ENCODE data around the gene RNASE4. TPM values are rescaled to one million over a fixed set of nuclear protein-coding genes. Genes with fewer than 3 reads are reported as not detected.
"Not testable (repeated sequence)": the region's sequence is repeated elsewhere in the genome, so short reads cannot be mapped to it uniquely, and the experiment has no call there.

The RNASE4 gene, protein sequence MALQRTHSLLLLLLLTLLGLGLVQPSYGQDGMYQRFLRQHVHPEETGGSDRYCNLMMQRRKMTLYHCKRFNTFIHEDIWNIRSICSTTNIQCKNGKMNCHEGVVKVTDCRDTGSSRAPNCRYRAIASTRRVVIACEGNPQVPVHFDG
- total RNA-seq: under 1 TPM; 0.37 to 0.50 TPM

DNA sequence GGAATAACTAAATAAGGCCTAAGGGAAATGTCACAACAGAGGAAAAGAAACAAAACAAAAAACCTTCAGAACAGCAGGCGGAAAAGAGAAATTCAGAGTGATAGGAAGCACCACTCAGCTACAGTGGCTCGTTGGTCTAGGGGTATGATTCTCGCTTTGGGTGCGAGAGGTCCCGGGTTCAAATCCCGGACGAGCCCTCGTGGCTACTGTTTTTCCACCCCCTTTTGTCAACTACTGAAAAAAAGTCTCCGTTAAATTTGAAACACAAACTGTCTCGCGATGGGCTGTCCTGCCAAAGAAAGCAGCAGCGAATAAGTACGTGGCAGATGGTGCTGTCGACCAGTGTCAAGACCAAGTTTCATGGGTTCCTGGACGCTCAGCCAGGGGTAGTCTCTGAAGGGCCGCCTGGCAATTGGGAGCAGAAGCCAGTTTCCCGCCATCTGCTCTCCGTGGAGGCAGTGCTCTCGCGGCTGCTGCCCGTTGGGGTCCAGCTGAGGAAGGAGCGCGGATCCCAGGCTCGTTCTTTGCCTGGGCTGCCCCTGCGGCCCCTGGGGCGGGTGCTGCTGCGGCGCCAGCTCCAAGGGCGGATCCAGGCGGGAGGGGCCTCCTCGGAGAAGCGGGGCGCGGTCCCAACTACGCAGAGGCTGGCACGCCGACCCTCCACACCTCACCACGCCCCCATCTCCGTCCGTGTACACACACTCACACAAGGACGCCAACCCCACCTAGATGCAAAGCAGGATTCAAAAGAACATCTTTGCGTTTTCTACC lies at the start of gene RNASE4:
Gene RNASE4, plus strand, starts transcription at position 670 of the 771 bp plus-strand sequence. CDS start 14,812 bp downstream, outside the sequence.
- ATAC-seq (peak; percentile 18), DNase-seq (peak; percentile 88)
- intact Hi-C loops (cut with DNase I, micrococcal nuclease): loop anchor here (1.0 to 10.0 kb wide), 11 partner anchors 51 to 581 kb away; partner anchors contain the start of genes APEX1 (in 1 of the 2), CCNB1IP1 (in 1 of the 2), HNRNPC (in 1 of the 2) and OSGEP (in 1 of the 2)
- Mint-ChIP-seq H3K36me3 (ENCODE audit: low read depth) (no peaks in the 10 kb centered on the region), H3K9me3 (ENCODE audit: low read depth) (no peaks in the 10 kb centered on the region), H3K27ac (peak within 1 kb of the TSS; percentile 55), H3K4me3 (no peak within 1 kb of the TSS), H3K4me1 (peaks cover 30% of the 10 kb centered on the region), H3K27me3 (no peaks in the 10 kb centered on the region)
- POLR2A ChIA-PET: interaction anchor here (0.6 to 1.5 kb wide), 8 partner anchors 8 to 341 kb away, joined by 3 to 7 read pairs (median 4); partner anchors contain the start of gene PARP2
- CTCF ChIA-PET: interaction anchor here (0.7 to 5.5 kb wide), 16 partner anchors 10 to 420 kb away, joined by 3 to 34 read pairs (median 4); partner anchors contain the start of genes PARP2 and PIP4P1

GRCh38 chr14:20641591-20641990 lies 42.8 kb upstream of the RNASE4 start, which contains the start of gene OR6S1:
TSS of gene OR6S1 (minus strand) at chr14:20641691. CDS start at chr14:20641691, 0 bp downstream.
- Mint-ChIP-seq H3K9me3 (ENCODE audit: low read depth) (no peaks in the 10 kb centered on the region), H3K4me3 (no peak within 1 kb of the TSS), H3K4me1 (no peaks in the 10 kb centered on the region), H3K36me3 (ENCODE audit: low read depth) (no peaks in the 10 kb centered on the region), H3K27me3 (peaks cover 17% of the 10 kb centered on the region), H3K27ac (no peak within 1 kb of the TSS)
- no peak for ATAC-seq
- intact Hi-C loops (cut with DNase I, micrococcal nuclease): no loop called here
- CTCF ChIA-PET: no interaction called here
- DNase-seq: no peak
- POLR2A ChIA-PET: no interaction called here

- no peaks in the 10 kb centered on the region for H3K36me3 Mint-ChIP-seq (ENCODE audit: low read depth)
- no peak overlapping the region for H3K4me3 Mint-ChIP-seq
- H3K9me3 Mint-ChIP-seq (ENCODE audit: low read depth): no peaks in the 10 kb centered on the region
- CTCF ChIA-PET: interaction anchor here (1.0 kb wide), 2 partner anchors 28 to 33 kb away, joined by 3 read pairs; no protein-coding TSS in a partner anchor
- intact Hi-C loops (cut with DNase I, micrococcal nuclease): no loop called here
- ATAC-seq: no peak
- H3K27me3 Mint-ChIP-seq: peaks cover 17% of the 10 kb centered on the region
- POLR2A ChIA-PET: no interaction called here
- H3K4me1 Mint-ChIP-seq: no peaks in the 10 kb centered on the region
- no peak for DNase-seq
- no peak overlapping the region for H3K27ac Mint-ChIP-seq
Observed at GRCh38 chr14:20642182-20642581, 42.2 kb upstream of the RNASE4 start.

- H3K27me3 Mint-ChIP-seq: peaks cover 19% of the 10 kb centered on the region
- H3K36me3 Mint-ChIP-seq (ENCODE audit: low read depth); intact Hi-C loops (cut with DNase I, micrococcal nuclease); ATAC-seq; H3K4me1 Mint-ChIP-seq; H3K4me3 Mint-ChIP-seq; H3K9me3 Mint-ChIP-seq (ENCODE audit: low read depth); DNase-seq; H3K27ac Mint-ChIP-seq; POLR2A ChIA-PET: not testable (repeated sequence)
- CTCF ChIA-PET: interaction anchor here (0.6 to 1.0 kb wide), 3 partner anchors 27 to 529 kb away, joined by 3 read pairs; no protein-coding TSS in a partner anchor
Observed at GRCh38 chr14:20642755-20643154, 41.6 kb upstream of the RNASE4 start.

- Mint-ChIP-seq H3K27ac (no peak overlapping the region), H3K4me1 (no peaks in the 10 kb centered on the region), H3K36me3 (ENCODE audit: low read depth) (no peaks in the 10 kb centered on the region), H3K9me3 (ENCODE audit: low read depth) (no peaks in the 10 kb centered on the region), H3K27me3 (peaks cover 21% of the 10 kb centered on the region), H3K4me3 (no peak overlapping the region)
- intact Hi-C loops (cut with DNase I, micrococcal nuclease): no loop called here
- no peak for DNase-seq
- no peak for ATAC-seq
- ChIA-PET POLR2A (no interaction called here), CTCF (no interaction called here)
Observed at GRCh38 chr14:20644520-20644919, 39.8 kb upstream of the RNASE4 start.

- peaks cover 22% of the 10 kb centered on the region for H3K27me3 Mint-ChIP-seq
- ChIA-PET CTCF (interaction anchor here (0.7 kb wide), 1 partner anchor 12 kb away, joined by 5 read pairs; no protein-coding TSS in a partner anchor), POLR2A (interaction anchor here (0.6 kb wide), 1 partner anchor 303 kb away, joined by 3 read pairs; no protein-coding TSS in a partner anchor)
- no peak overlapping the region for H3K4me3 Mint-ChIP-seq
- no peaks in the 10 kb centered on the region for H3K9me3 Mint-ChIP-seq (ENCODE audit: low read depth)
- intact Hi-C loops (cut with DNase I, micrococcal nuclease): no loop called here
- no peak overlapping the region for H3K27ac Mint-ChIP-seq
- DNase-seq (no peak), ATAC-seq (no peak)
- H3K4me1 Mint-ChIP-seq: no peaks in the 10 kb centered on the region
- H3K36me3 Mint-ChIP-seq (ENCODE audit: low read depth): no peaks in the 10 kb centered on the region
Observed at GRCh38 chr14:20645481-20645880, 38.9 kb upstream of the RNASE4 start.

GRCh38 chr14:20652996-20653975 lies 31.1 kb upstream of the RNASE4 start:
- Mint-ChIP-seq H3K36me3 (ENCODE audit: low read depth) (no peaks in the 10 kb centered on the region), H3K27me3 (peaks cover 56% of the 10 kb centered on the region), H3K9me3 (ENCODE audit: low read depth) (no peaks in the 10 kb centered on the region), H3K4me3 (peak overlapping the region; percentile 66), H3K4me1 (peaks cover 16% of the 10 kb centered on the region), H3K27ac (no peak overlapping the region)
- ChIA-PET CTCF (interaction anchor here (0.7 to 1.7 kb wide), 2 partner anchors 28 to 392 kb away, joined by 4 to 7 read pairs; no protein-coding TSS in a partner anchor), POLR2A (interaction anchor here (0.9 kb wide), 1 partner anchor 23 kb away, joined by 4 read pairs; no protein-coding TSS in a partner anchor)
- DNase-seq: peak; percentile 86
- intact Hi-C loops (cut with DNase I, micrococcal nuclease): loop anchor here (1.0 to 5.0 kb wide), 5 partner anchors 20 to 40 kb away; no protein-coding TSS in a partner anchor
- peak; percentile 88 for ATAC-seq

GRCh38 chr14:20655851-20656250 lies 28.5 kb upstream of the RNASE4 start:
- DNase-seq (no peak), ATAC-seq (no peak)
- ChIA-PET CTCF (interaction anchor here (0.6 to 2.7 kb wide), 8 partner anchors 8 to 287 kb away, joined by 3 to 10 read pairs (median 4); partner anchors contain the start of gene RNASE4), POLR2A (no interaction called here)
- Mint-ChIP-seq H3K4me3 (no peak overlapping the region), H3K27ac (no peak overlapping the region), H3K9me3 (ENCODE audit: low read depth) (no peaks in the 10 kb centered on the region), H3K36me3 (ENCODE audit: low read depth) (no peaks in the 10 kb centered on the region), H3K4me1 (peaks cover 16% of the 10 kb centered on the region), H3K27me3 (peaks cover 51% of the 10 kb centered on the region)
- intact Hi-C loops (cut with DNase I, micrococcal nuclease): no loop called here

- DNase-seq (no peak), ATAC-seq (no peak)
- Mint-ChIP-seq H3K27me3 (peaks cover 51% of the 10 kb centered on the region), H3K4me3 (no peak overlapping the region), H3K9me3 (ENCODE audit: low read depth) (no peaks in the 10 kb centered on the region), H3K36me3 (ENCODE audit: low read depth) (no peaks in the 10 kb centered on the region), H3K4me1 (peaks cover 16% of the 10 kb centered on the region), H3K27ac (no peak overlapping the region)
- intact Hi-C loops (cut with DNase I, micrococcal nuclease): no loop called here
- ChIA-PET CTCF (interaction anchor here (0.6 to 2.7 kb wide), 7 partner anchors 8 to 240 kb away, joined by 4 to 10 read pairs (median 5); partner anchors contain the start of gene RNASE4), POLR2A (no interaction called here)
Observed at GRCh38 chr14:20656274-20656673, 28.1 kb upstream of the RNASE4 start.

- ATAC-seq: peak; percentile 63
- Mint-ChIP-seq H3K4me1 (peaks cover 21% of the 10 kb centered on the region), H3K27me3 (peaks cover 44% of the 10 kb centered on the region), H3K4me3 (no peak overlapping the region), H3K9me3 (ENCODE audit: low read depth) (no peaks in the 10 kb centered on the region), H3K36me3 (ENCODE audit: low read depth) (no peaks in the 10 kb centered on the region), H3K27ac (no peak overlapping the region)
- CTCF ChIA-PET: interaction anchor here (0.7 to 3.7 kb wide), 12 partner anchors 10 to 331 kb away, joined by 3 to 31 read pairs (median 4); partner anchors contain the start of gene RNASE4
- DNase-seq: peak; percentile 62
- intact Hi-C loops (cut with DNase I, micrococcal nuclease): no loop called here
- POLR2A ChIA-PET: interaction anchor here (0.6 kb wide), 1 partner anchor 35 kb away, joined by 3 read pairs; no protein-coding TSS in a partner anchor
Observed at GRCh38 chr14:20657216-20658211, 26.8 kb upstream of the RNASE4 start.
